ENCODE data around the gene TNFAIP8.

DNA sequence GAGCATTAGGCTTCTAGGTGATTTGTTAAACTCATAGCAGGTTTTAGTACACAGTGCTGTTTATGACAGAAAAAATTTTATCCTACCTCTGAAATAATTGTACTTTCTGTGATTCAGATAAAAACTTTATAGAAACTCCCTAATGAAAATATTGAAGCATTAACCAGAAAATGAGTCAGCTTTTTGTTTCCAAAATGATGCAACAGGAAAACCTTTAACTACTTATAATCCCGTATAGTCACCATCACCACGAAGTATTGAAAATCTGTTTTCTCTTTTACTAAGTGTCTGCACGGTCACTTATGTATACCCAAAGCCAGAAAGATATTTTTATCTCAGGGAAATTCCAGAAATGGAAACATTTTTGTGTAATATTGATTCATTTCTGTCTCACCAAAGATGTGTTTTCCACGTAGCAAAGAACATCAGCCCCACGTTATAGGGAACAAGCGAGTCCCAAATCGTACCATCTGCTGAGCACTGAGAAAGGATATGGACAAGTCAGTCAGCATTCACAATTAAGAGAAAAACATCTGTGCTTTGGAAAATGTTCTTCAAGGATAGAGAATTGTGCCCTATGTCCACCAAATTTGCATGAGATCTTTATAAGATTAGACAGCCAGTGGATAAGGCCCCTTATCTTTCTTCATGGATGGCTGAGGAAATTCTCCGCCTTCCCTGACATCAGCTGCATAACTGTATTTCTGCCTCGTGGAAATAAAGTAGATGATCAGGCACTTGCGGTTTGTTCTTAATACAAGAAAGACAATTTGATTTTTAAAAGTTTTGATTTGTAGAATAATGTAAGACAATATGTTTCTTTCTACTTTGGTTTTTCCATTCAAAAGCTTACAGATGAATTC, 41.9 kb downstream of the TNFAIP8 start:
- TF ChIP-seq CEBPB (IDR thresholded peaks at IDR 0.05) (no peak), CREB1 (IDR thresholded peaks at IDR 0.05; ENCODE audit: low read depth) (no peak), RAD21 (IDR thresholded peaks at IDR 0.05; ENCODE audit: low read depth) (no peak), TAF1 (IDR thresholded peaks at IDR 0.05; ENCODE audit: low read depth) (no peak), YY1 (IDR thresholded peaks at IDR 0.05; ENCODE audit: low read depth) (no peak), TEAD4 (IDR thresholded peaks at IDR 0.05) (no peak)
- TF ChIP-seq, protein P1, sequence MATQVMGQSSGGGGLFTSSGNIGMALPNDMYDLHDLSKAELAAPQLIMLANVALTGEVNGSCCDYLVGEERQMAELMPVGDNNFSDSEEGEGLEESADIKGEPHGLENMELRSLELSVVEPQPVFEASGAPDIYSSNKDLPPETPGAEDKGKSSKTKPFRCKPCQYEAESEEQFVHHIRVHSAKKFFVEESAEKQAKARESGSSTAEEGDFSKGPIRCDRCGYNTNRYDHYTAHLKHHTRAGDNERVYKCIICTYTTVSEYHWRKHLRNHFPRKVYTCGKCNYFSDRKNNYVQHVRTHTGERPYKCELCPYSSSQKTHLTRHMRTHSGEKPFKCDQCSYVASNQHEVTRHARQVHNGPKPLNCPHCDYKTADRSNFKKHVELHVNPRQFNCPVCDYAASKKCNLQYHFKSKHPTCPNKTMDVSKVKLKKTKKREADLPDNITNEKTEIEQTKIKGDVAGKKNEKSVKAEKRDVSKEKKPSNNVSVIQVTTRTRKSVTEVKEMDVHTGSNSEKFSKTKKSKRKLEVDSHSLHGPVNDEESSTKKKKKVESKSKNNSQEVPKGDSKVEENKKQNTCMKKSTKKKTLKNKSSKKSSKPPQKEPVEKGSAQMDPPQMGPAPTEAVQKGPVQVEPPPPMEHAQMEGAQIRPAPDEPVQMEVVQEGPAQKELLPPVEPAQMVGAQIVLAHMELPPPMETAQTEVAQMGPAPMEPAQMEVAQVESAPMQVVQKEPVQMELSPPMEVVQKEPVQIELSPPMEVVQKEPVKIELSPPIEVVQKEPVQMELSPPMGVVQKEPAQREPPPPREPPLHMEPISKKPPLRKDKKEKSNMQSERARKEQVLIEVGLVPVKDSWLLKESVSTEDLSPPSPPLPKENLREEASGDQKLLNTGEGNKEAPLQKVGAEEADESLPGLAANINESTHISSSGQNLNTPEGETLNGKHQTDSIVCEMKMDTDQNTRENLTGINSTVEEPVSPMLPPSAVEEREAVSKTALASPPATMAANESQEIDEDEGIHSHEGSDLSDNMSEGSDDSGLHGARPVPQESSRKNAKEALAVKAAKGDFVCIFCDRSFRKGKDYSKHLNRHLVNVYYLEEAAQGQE (IDR thresholded peaks at IDR 0.05; ENCODE audit: low read depth): no peak
